DMS 273 (cell line): Measurements from ENCODE around the gene CCDC178.
"Not testable (repeated sequence)": the region's sequence is repeated elsewhere in the genome, so short reads cannot be mapped to it uniquely, and the experiment has no call there.

Source experiments
- DNase-seq: peaks from one replicate; lab custom pipeline; 2025; ENCODE audit not compliant: unreplicated experiment; lab: John Stamatoyannopoulos, UW

The CCDC178 gene, protein sequence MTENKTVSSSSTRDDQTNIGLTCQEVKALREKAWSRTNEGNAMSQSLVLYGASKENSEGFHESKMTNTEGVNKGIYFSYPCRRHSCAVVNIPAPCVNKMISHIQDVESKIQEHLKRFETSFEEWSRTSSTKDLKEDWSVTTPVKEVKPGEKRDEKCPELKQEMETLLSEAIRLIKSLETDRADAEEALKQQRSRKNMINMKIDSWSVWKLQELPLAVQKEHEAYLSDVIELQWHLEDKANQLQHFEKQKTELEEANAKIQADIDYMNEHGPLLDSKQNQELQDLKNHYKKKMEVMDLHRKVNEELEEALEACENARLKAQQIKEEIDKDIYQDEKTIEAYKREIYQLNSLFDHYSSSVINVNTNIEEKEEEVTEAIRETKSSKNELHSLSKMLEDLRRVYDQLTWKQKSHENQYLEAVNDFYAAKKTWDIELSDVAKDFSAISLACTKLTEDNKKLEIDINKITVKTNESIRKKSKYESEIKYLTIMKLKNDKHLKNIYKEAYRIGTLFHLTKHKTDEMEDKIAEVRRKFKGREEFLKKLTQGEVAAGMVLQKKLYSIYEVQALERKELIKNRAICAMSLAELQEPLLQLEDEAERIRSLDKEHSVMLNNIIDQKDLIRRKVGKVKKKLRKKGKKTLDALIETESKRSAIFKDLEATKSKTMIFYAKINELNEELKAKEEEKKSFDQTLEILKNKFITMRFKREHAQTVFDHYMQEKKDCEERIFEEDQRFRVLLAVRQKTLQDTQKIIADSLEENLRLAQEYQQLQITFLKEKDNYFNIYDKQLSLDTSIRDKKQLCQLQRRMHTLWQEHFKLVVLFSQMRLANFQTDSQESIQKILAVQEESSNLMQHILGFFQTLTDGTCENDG

GRCh38 chr18:33440060-33441043 is at the start of gene CCDC178:
TSS of gene CCDC178 (minus strand) at chr18:33440721. CDS start at chr18:33412088, 28,633 bp downstream.
- peak; percentile 55 for DNase-seq

DNA sequence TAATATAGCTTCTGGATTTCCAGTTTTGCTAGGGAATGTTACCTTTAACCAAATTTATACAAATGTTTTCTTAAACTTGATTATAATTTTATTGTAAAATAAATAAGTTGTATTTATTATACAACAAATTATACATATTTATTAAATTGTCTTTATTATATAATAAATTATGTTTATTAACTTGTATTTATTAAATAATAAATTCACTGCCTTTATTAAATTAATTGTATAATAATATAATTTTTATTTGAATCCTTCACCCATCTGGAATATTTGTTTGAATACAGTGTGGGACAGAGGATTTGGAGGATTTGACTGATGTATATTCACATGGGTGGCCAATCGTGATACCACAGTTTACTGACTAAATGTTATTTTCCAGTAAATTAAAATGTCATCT is 43.4 kb upstream of the CCDC178 start:
- DNase-seq = no peak

GRCh38 chr18:33472509-33472908 is 32.0 kb upstream of the CCDC178 start:
- DNase-seq = no peak

DNA sequence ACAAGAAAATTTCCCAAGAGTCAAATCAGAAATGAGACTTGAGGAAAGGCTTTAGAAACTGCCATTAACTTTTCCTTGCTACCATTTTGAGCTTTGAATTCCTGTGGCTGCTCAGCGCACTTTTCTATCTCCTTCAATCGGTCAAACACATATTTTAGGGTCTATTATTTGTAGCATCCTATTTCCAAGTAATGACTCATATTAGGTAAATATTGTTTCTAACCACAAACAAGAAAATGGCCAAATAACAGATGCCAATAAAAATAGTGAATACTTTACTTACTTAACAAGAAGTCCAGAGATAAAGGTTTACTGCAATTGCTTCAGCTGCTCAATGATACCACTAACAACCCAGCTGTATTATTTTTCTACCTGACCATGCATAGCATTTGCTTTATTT is 29.7 kb upstream of the CCDC178 start:
- DNase-seq = no peak

DNA sequence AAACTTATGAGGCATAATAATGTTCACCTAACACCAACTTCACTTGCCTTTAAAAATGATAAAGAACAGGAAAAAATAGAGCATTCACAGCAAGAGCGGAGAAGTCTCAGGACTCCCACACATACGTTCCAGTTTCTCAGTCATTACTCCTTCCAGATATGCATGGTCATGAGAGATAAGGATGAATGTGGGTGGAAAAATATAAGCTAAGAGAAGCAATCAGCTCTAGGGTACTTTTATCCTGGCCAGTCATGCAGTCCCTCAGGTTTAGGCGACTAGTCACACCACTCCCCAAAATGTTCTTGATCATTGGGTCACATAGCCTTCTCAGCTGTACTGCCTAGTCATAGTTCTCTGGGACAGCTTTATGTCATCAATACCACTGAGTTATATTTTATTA is 29.2 kb upstream of the CCDC178 start:
- no peak for DNase-seq

- DNase-seq = no peak
Observed at GRCh38 chr18:33467531-33467930, 27.0 kb upstream of the CCDC178 start.

DNA sequence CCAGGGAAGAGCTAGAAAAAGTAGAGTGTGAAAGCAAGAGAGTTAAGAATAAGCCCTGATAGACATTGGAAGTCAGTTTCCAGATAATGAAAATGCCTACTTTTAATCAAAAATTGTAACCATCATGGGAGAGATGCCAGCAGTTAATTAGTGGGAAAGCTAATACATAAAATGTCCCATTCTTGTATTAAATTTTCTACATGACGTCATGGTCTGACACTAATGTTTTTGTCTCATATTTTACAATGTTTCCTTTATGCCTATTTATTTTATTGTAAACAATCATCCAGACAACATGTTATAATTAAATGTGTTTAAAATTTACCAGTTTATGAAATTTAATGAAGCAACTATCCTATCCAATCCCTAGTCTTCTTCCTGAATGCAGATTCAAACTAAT is 26.3 kb upstream of the CCDC178 start:
- DNase-seq = no peak

GRCh38 chr18:33460681-33461080 is 20.2 kb upstream of the CCDC178 start:
- no peak for DNase-seq

DNA sequence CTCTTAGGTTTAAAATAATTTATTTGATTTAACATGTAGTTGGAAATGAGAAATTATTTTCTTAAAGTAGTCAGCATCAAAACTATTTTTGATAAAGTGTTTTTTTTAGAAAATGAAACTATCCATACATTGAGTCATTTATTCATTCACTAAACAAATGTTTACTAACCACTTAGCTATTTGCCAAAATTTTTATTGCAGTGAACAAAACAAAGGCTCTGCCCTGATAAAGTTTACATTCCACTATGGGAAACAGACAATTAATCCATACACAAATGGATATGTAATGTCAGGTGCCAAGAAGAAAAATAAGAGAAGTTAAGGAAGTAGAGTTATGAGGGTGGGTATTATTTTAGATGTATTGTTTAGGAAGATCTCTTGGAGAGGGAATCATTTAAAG is 19.1 kb upstream of the CCDC178 start:
- DNase-seq = no peak

GRCh38 chr18:33446604-33447003 is 6.1 kb upstream of the CCDC178 start:
- DNase-seq = no peak

DNA sequence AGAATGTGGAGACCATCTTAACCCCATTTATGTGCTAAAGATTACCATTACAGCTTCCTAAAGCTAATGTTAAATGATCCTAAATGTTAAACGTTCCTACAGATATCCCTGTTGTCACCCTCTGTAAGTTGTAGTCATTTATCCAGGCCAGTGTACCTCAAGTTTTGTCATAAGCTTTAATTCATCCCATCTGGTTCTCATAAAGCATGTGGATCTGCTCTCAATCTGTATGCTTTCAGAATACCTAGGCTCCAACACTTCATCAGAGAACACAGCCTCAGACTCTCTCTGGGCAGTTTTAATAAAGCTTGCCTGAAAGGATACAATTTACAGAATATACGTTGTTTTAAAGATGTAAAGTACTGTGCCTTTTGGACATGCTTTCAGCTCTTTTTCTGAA is 4.2 kb upstream of the CCDC178 start:
- no peak for DNase-seq

DNA sequence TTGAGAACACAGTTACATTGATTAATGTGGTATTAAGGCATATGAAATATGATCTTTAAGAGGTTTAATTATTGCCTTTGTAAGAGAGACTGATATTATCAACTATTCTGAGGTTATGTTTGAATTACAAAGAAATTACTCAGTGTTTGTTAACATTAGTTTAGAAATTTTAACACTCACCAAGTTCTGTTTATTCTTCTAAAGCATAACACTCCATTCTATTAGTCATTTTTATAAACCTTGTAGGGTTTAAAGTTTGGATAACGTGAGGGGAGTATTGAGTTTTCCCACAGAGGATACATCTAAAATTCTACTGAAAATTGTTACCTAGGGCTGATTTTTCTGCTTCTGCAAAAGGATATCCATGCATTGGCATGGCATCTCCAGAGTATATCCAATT is 7.7 kb downstream of the CCDC178 start:
- DNase-seq = no peak

GRCh38 chr18:33427549-33427948 is 13.0 kb downstream of the CCDC178 start:
- DNase-seq = no peak

DNA sequence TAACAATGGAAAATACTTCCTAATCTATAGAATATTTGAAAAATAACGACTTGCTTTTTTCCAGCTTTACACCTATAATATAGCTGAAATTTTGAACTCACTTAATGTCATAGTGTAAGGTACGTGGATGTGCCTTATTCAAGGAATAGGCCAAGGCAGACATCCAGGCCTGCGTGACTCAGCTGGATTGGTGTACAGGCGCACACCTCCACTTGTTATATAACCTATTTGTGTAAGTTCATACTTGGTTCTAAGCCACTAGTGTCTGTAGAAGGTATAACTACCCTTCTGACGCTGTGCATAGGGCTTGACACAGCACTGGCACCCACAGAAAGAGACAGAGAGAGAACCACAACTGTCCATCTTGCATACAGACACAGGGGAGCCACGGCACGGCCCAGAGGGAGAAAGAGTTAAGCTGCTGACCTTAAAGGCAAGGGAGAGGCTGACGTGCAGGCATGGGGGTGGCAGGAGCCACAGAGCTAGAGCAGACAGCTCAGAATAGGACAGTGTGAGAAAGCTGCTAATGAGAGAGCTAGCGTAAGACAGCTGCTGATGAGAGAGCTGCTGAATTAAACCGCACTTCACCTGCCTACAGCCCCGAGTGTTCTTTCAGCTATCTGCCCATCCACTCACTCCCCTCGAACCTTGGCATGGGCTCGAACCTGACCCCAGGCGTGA is 16.1 kb downstream of the CCDC178 start:
- no peak for DNase-seq

GRCh38 chr18:33421225-33421624 is 19.3 kb downstream of the CCDC178 start:
- DNase-seq = no peak

DNA sequence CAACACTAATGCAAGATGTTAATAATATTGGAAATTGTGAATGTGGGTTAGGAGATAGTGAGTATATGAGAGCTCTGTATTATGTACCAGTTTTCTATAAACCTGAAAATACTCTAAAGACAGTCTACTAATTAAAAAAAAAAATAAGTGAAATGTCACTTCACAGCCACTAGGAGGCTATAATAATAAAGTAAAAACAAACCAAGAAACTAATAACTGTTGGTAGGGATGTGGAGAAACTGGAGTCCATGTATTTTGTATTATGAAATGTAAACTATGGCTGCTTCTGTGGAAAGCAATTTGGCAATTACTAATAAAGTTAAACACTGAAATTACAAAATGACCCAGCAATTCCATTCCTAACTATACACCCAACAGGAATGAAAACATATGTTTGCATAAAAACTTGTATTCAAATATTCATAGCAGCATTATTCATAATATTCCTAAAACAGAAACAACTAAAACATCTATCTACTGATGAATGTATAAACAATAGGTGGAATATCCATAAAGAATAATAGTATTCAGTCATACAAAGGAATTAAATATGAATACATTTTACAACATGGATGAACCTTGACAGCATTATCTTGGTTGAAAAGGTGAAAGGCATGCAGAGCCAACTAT is 36.2 kb downstream of the CCDC178 start:
- no peak for DNase-seq

DNA sequence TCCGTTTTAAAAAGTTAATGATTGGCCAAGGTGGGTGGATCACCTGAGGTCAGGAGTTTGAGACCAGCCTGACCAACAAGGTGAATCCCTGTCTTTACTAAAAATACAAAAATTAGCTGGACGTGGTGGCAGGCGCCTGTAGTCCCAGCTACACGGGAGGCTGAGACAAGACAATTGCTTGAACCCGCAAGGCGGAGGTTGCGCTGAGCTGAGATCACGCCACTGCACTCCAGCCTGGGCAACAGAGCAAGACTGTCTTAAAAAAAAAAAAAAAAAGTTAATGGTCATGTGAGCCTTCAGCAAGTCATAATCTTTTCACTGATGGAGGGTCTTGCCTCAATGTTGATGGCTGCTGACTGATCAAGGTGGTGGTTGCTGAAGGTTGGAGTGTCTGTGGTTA is 41.6 kb downstream of the CCDC178 start:
- DNase-seq = not testable (repeated sequence)

DNA sequence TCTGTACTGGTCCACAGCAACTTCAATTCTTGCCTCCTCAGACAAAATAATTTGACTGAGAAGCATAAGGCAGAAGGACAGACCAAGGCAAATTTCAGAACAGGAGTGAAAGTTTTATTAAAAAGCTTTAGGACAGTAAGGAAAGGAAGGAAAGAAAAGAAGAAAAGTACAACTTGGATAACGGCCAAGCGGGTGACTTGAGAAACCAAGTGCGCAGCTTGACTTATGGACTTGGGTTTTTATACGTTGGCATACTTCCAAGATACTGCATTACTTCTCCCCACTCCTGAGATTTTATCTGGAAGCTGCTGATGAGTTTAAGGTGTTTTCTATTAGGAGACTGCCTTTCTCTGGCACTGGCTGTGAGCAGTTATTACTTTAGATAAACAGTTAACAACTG is 64.7 kb downstream of the CCDC178 start:
- peak; percentile 3 for DNase-seq

- no peak for DNase-seq
Observed at GRCh38 chr18:33372442-33372841, 68.1 kb downstream of the CCDC178 start.
